AG09309 (cell line): ENCODE results near the gene CEP78.

ENCODE experiments used
- DNase-seq: peaks from one replicate; pipeline ENCODE4 v3.0.0-alpha.2; 2010; ENCODE audit warnings: low read depth
- H3K4me3 ChIP-seq: 2 replicates; pipeline ENCODE4 v1.5.1; 2011; ENCODE audit warnings: mild to moderate bottlenecking, low read depth, low read length, moderate library complexity; ENCODE audit not compliant: control insufficient read depth
- TF ChIP-seq, protein P1 (sequence below): IDR thresholded peaks from 2 replicates; pipeline ENCODE4 v1.5.1; 2011; ENCODE audit warnings: mild to moderate bottlenecking, low read depth, low read length, inconsistent platforms; ENCODE audit not compliant: insufficient read depth, control insufficient read depth; ENCODE audit errors: missing control alignments

The CEP78 gene

DNA sequence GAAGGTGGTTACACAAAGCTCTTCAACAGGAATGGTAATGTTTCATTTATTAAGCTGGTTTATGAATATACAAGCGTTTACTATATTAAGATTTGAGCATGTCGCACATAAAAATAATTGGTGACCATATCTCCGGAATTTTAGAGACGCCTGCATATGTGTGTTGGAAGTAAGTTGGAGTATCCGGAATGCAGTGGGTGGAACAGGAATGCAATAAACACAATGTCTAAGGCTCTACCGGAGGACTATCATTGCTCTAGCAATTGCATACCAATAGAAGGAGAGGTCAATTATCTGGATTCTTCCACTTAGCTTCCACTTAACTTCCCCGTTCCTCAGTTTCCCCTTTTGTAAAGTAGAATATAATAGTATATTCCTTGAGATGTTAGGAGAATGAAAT, 1.1 kb upstream of the CEP78 start:
- no peak for DNase-seq

DNA sequence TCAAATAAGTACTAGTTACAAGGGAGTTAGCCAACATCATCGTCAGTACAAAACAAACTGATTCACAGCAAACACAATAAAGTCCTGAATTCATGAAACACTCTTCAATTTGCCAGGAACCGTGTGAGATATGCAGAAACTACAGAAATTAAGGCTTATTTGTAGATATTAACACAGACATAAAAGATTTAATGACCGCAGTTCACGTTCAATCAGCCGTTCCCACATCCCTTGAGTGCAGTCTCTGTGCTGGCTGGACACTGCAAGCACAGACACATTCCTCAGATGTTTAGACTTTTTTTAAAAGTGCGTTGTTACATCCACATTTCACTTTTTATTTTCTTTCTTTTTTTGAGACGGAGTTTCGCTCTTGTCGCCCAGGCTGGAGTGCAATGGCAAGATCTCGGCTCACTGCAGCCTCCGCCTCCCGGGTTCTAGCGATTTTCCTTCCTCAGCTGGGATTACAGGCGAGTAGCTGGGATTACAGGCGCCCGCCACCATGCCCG, 566 bp upstream of the CEP78 start:
- TF ChIP-seq, protein P1, sequence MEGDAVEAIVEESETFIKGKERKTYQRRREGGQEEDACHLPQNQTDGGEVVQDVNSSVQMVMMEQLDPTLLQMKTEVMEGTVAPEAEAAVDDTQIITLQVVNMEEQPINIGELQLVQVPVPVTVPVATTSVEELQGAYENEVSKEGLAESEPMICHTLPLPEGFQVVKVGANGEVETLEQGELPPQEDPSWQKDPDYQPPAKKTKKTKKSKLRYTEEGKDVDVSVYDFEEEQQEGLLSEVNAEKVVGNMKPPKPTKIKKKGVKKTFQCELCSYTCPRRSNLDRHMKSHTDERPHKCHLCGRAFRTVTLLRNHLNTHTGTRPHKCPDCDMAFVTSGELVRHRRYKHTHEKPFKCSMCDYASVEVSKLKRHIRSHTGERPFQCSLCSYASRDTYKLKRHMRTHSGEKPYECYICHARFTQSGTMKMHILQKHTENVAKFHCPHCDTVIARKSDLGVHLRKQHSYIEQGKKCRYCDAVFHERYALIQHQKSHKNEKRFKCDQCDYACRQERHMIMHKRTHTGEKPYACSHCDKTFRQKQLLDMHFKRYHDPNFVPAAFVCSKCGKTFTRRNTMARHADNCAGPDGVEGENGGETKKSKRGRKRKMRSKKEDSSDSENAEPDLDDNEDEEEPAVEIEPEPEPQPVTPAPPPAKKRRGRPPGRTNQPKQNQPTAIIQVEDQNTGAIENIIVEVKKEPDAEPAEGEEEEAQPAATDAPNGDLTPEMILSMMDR, result no peak
- DNase-seq, result no peak
- H3K4me3 ChIP-seq, result peak overlapping the region; percentile 60

More for the DNA sequence above, 1.1 kb upstream of the CEP78 start:
- TF ChIP-seq, protein P1, result no peak
- peak overlapping the region; percentile 60 for H3K4me3 ChIP-seq

GRCh38 chr9:78236551-78236910, 656 bp downstream of the CEP78 start:
- TF ChIP-seq, protein P1, result no peak
- peak overlapping the region; percentile 60 for H3K4me3 ChIP-seq
- DNase-seq, result no peak

DNA sequence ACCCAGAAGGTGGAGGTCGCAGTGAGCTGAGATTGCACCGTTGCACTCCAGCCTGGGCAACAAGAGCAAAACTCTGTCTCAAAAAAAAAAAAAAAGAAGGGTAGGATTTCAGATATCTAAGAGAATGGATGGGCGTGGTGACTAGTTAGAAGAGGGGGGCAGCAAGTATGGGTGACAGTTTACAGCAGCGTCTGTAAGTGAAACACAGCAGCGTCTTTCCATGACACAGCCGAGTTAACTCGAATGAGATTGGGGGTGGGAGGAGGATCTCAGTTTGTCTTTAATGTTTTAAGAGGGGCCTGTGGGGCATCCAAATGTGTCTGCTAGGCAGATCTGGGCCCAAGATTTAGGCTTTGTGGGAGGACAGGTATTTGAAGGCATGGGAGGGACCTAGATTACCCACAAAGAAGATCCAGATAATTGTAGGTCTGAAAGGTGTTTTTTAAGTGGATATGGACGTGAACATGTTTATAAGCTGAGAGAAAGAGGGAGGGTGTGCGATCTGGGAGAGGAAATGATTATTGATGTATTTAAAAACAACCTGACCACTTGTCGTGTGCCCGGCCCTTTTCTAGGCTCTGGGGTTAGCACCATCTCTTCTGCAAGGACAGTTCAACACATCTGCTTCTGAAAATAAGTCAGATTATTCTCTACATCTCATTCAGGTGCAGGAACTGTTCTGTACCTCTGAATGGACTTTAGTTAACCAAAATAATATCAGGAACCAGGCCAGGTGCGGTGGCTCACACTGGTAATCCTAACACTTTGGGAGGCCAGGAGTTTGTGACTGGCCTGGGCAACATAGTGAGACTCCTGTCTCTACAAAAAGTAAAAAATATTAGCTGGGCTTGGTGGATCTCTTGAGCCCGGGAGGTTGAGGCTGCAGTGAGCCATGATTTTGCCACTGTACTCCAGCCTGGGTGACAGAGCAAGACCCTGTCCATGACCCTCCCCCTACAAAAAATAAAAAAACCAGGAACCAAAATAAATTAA, 2.5 kb downstream of the CEP78 start:
- TF ChIP-seq, protein P1, result no peak

GRCh38 chr9:78239506-78239905, 3.6 kb downstream of the CEP78 start:
- no peak for DNase-seq
- H3K4me3 ChIP-seq, result no peak overlapping the region
- TF ChIP-seq, protein P1, result no peak

More for the DNA sequence above, 2.5 kb downstream of the CEP78 start:
- H3K4me3 ChIP-seq, result no peak overlapping the region
- no peak for DNase-seq

DNA sequence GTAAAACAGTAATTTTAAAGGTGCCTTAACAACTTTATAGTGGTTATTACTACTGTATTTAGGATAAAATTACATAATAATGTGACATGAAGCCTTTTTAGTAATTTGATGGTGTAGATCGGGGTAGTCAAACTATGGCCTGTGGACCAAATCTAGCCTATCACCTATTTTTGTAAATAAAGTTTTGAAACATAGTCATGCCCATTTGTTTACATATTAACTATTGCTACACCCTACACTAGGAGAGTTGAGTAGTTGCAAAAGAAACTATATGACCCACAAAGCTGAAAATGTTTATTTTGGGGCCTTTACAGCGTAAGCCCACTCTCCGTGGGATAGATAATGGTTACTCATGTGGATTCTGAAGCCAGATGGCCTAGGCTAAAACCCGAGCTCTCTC, 6.2 kb downstream of the CEP78 start:
- H3K4me3 ChIP-seq, result no peak overlapping the region
- no peak for DNase-seq
- TF ChIP-seq, protein P1, result no peak

GRCh38 chr9:78243130-78243529, 7.3 kb downstream of the CEP78 start:
- DNase-seq, result no peak
- TF ChIP-seq, protein P1, result no peak
- no peak overlapping the region for H3K4me3 ChIP-seq
